Endodermal cell (in vitro differentiated cells): Measurements from ENCODE around the gene NTN5. TPM values are rescaled to one million over a fixed set of nuclear protein-coding genes. Genes with fewer than 3 reads are reported as not detected.

Source experiments
- DNase-seq: peaks from one replicate; pipeline ENCODE4 v3.0.0-alpha.2; 2017
- H3K27ac ChIP-seq: 2 replicates; pipeline ENCODE4 v1.5.1; 2013; ENCODE audit warnings: mild to moderate bottlenecking, low read depth, low read length, moderate library complexity
- H3K27me3 ChIP-seq: 2 replicates; pipeline ENCODE4 v1.6.1; 2013; ENCODE audit warnings: mild to moderate bottlenecking, low read length, moderate library complexity; ENCODE audit not compliant: insufficient read depth, control insufficient read depth, poor library complexity, severe bottlenecking
- H3K36me3 ChIP-seq: 2 replicates; pipeline ENCODE4 v1.7.0; 2013; ENCODE audit warnings: mild to moderate bottlenecking, low read length, moderate library complexity; ENCODE audit not compliant: control insufficient read depth, insufficient read depth
- H3K4me1 ChIP-seq: one replicate; pipeline ENCODE4 v1.7.0; 2013; ENCODE audit warnings: low read length; ENCODE audit not compliant: control insufficient read depth, insufficient read depth
- H3K4me3 ChIP-seq: 2 replicates; pipeline ENCODE4 v1.5.1; 2013; ENCODE audit warnings: mild to moderate bottlenecking, low read length, moderate library complexity
- H3K9ac ChIP-seq: 2 replicates; pipeline ENCODE4 v1.6.1; 2013; ENCODE audit warnings: mild to moderate bottlenecking, low read length, moderate library complexity; ENCODE audit not compliant: poor library complexity, severe bottlenecking; ENCODE audit errors: extremely low read depth
- H3K9me3 ChIP-seq: 2 replicates; pipeline ENCODE4 v1.6.1; 2013; ENCODE audit warnings: mild to moderate bottlenecking, low read length, moderate library complexity; ENCODE audit not compliant: control insufficient read depth
- H3K27ac Mint-ChIP-seq: 2 replicates; pipeline ENCODE4 v1.8.0; 2020; ENCODE audit warnings: mixed read lengths
- H3K27me3 Mint-ChIP-seq: 2 replicates; pipeline ENCODE4 v1.8.0; 2021; ENCODE audit warnings: mild to moderate bottlenecking, mixed read lengths; ENCODE audit not compliant: insufficient read depth
- H3K36me3 Mint-ChIP-seq: 2 replicates; pipeline ENCODE4 v1.8.0; 2020; ENCODE audit warnings: low read depth, mixed read lengths
- H3K4me1 Mint-ChIP-seq: 2 replicates; pipeline ENCODE4 v1.8.0; 2020; ENCODE audit warnings: mixed read lengths
- H3K4me3 Mint-ChIP-seq: 2 replicates; pipeline ENCODE4 v1.8.0; 2020; ENCODE audit warnings: mild to moderate bottlenecking, moderate library complexity, mixed read lengths
- H3K9me3 Mint-ChIP-seq: 2 replicates; pipeline ENCODE4 v1.8.0; 2020; ENCODE audit warnings: mild to moderate bottlenecking, mixed read lengths
- CTCF ChIP-seq: fragments of 200-600 bp; sonication (generic); conservative IDR thresholded peaks from 2 replicates; pipeline ENCODE4 v1.5.0; 2021; ENCODE audit warnings: antibody characterized with exemption, mild to moderate bottlenecking
- WGBS, 2 experiments: methylation state at CpG; one replicate each; pipeline versions ENCODE4 v1.1.5 to v1.1.7; 2013; ENCODE audit warnings: missing lambda C conversion rate in 2 of 2, mixed read lengths in 1 of 2; ENCODE audit not compliant: insufficient coverage in 1 of 2, insufficient read length in 1 of 2; 5-methylcytosine and 5-hydroxymethylcytosine counted together
- total RNA-seq, 2 donors: library from RNA; stranded (reverse); fragmentation: NEBNext Ultra II Directional in 1 of 2; extraction: Animal tissue kit (Norgen Biotek cat#: 25700) in 1 of 2; gene quantifications; 2 replicates in 1 of 2; 3 replicates in 1 of 2; pipeline ENCODE4 v1.2.1, GENCODE V29; 2021

The NTN5 gene
- total RNA-seq, 2 donors from 2014 or later: 1.2 to 1.4 TPM

- no peak overlapping the region for H3K4me3 Mint-ChIP-seq
- no peak for DNase-seq
- H3K9me3 Mint-ChIP-seq: no peaks in the 10 kb centered on the region
- H3K27me3 Mint-ChIP-seq: peaks cover 3% of the 10 kb centered on the region
- Histone ChIP-seq H3K27ac (no peak overlapping the region), H3K4me1 (no peaks in the 10 kb centered on the region), H3K36me3 (no peaks in the 10 kb centered on the region), H3K9me3 (no peaks in the 10 kb centered on the region), H3K9ac (no peak overlapping the region), H3K4me3 (no peak overlapping the region), H3K27me3 (no peaks in the 10 kb centered on the region)
- H3K4me1 Mint-ChIP-seq: peaks cover under 1% of the 10 kb centered on the region
- TF ChIP-seq CTCF: no peak
- no peak overlapping the region for H3K27ac Mint-ChIP-seq
- no peaks in the 10 kb centered on the region for H3K36me3 Mint-ChIP-seq
- WGBS, 2 experiments: 78 to 91% methylated on average over 3 of the region's 3 CpGs
Observed at GRCh38 chr19:48668332-48668731, 4.5 kb downstream of the NTN5 start.

GRCh38 chr19:48665786-48666185, 7.0 kb downstream of the NTN5 start:
- H3K36me3 ChIP-seq: no peaks in the 10 kb centered on the region
- WGBS, 2 experiments: 96 to 100% methylated on average over 6 of the region's 6 CpGs
- H3K27ac ChIP-seq: no peak overlapping the region
- no peak overlapping the region for H3K4me3 ChIP-seq
- H3K4me3 Mint-ChIP-seq: no peak overlapping the region
- H3K27ac Mint-ChIP-seq: no peak overlapping the region
- DNase-seq: no peak
- no peak overlapping the region for H3K9ac ChIP-seq
- H3K4me1 ChIP-seq: no peaks in the 10 kb centered on the region
- H3K36me3 Mint-ChIP-seq: no peaks in the 10 kb centered on the region
- peaks cover 4% of the 10 kb centered on the region for H3K9me3 Mint-ChIP-seq
- no peaks in the 10 kb centered on the region for H3K4me1 Mint-ChIP-seq
- no peaks in the 10 kb centered on the region for H3K9me3 ChIP-seq
- TF ChIP-seq CTCF: no peak
- H3K27me3 ChIP-seq: no peaks in the 10 kb centered on the region
- peaks cover 7% of the 10 kb centered on the region for H3K27me3 Mint-ChIP-seq

GRCh38 chr19:48664476-48664875, 8.3 kb downstream of the NTN5 start:
- WGBS, 2 experiments: 86 to 87% methylated on average over 13 to 14 of the region's 14 CpGs
- no peak for TF ChIP-seq CTCF
- Histone ChIP-seq H3K4me3 (no peak overlapping the region), H3K9ac (no peak overlapping the region), H3K36me3 (no peaks in the 10 kb centered on the region), H3K4me1 (no peaks in the 10 kb centered on the region), H3K9me3 (no peaks in the 10 kb centered on the region), H3K27me3 (no peaks in the 10 kb centered on the region), H3K27ac (no peak overlapping the region)
- Mint-ChIP-seq H3K27me3 (peaks cover 7% of the 10 kb centered on the region), H3K4me1 (no peaks in the 10 kb centered on the region), H3K4me3 (no peak overlapping the region), H3K9me3 (peaks cover 6% of the 10 kb centered on the region), H3K36me3 (no peaks in the 10 kb centered on the region), H3K27ac (no peak overlapping the region)
- DNase-seq: no peak
